GM19372 (cell line): ENCODE data around the gene KRTAP10-4.
"Not testable (repeated sequence)": the region's sequence is repeated elsewhere in the genome, so short reads cannot be mapped to it uniquely, and the experiment has no call there.

Experiments used
- ATAC-seq: cut with Tn5 transposase; IDR thresholded peaks from one replicate; pipeline ENCODE4 v1.9.1; 2021; ENCODE audit warnings: mild to moderate bottlenecking, low read depth, moderate library complexity; ENCODE audit not compliant: unreplicated experiment

The KRTAP10-4 gene

GRCh38 chr21:44573630-44574456 is at the start of gene KRTAP10-4:
KRTAP10-4 (plus strand) TSS chr21:44573729; CDS start chr21:44573759, 30 bp downstream.
- ATAC-seq: not testable (repeated sequence)

- no peak for ATAC-seq
These were observed 48.8 kb upstream of the KRTAP10-4 start for GRCh38 chr21:44524414-44525371.

- ATAC-seq: no peak
These were observed 48.0 kb upstream of the KRTAP10-4 start for GRCh38 chr21:44525391-44526095.

GRCh38 chr21:44526096-44526997 is 47.2 kb upstream of the KRTAP10-4 start:
- ATAC-seq: no peak

- ATAC-seq: no peak
These were observed 46.2 kb upstream of the KRTAP10-4 start for GRCh38 chr21:44527156-44527982.

GRCh38 chr21:44527983-44528633 is 45.4 kb upstream of the KRTAP10-4 start:
- ATAC-seq: no peak

GRCh38 chr21:44528634-44528995 is 44.9 kb upstream of the KRTAP10-4 start:
- no peak for ATAC-seq

- ATAC-seq: no peak
These were observed 44.5 kb upstream of the KRTAP10-4 start for GRCh38 chr21:44529011-44529421.

- no peak for ATAC-seq
These were observed 43.9 kb upstream of the KRTAP10-4 start for GRCh38 chr21:44529503-44530125.

- no peak for ATAC-seq
These were observed 43.2 kb upstream of the KRTAP10-4 start for GRCh38 chr21:44530221-44530902.

GRCh38 chr21:44530903-44531605 is 42.5 kb upstream of the KRTAP10-4 start:
- no peak for ATAC-seq

- ATAC-seq: no peak
These were observed 41.6 kb upstream of the KRTAP10-4 start for GRCh38 chr21:44531606-44532564.

- no peak for ATAC-seq
These were observed 40.8 kb upstream of the KRTAP10-4 start for GRCh38 chr21:44532712-44533111.

- ATAC-seq: no peak
These were observed 40.2 kb upstream of the KRTAP10-4 start for GRCh38 chr21:44533121-44533890.
